ENCODE results near the gene RALGAPB. TPM values are rescaled to one million over a fixed set of nuclear protein-coding genes. Genes with fewer than 3 reads are reported as not detected.

Gene RALGAPB
- total and polyA plus RNA-seq, 2 of the 13 experiments (the other 11 are each of a cell fraction or from before 2014, with no cell fraction given) = 17.6 to 30.6 TPM

DNA sequence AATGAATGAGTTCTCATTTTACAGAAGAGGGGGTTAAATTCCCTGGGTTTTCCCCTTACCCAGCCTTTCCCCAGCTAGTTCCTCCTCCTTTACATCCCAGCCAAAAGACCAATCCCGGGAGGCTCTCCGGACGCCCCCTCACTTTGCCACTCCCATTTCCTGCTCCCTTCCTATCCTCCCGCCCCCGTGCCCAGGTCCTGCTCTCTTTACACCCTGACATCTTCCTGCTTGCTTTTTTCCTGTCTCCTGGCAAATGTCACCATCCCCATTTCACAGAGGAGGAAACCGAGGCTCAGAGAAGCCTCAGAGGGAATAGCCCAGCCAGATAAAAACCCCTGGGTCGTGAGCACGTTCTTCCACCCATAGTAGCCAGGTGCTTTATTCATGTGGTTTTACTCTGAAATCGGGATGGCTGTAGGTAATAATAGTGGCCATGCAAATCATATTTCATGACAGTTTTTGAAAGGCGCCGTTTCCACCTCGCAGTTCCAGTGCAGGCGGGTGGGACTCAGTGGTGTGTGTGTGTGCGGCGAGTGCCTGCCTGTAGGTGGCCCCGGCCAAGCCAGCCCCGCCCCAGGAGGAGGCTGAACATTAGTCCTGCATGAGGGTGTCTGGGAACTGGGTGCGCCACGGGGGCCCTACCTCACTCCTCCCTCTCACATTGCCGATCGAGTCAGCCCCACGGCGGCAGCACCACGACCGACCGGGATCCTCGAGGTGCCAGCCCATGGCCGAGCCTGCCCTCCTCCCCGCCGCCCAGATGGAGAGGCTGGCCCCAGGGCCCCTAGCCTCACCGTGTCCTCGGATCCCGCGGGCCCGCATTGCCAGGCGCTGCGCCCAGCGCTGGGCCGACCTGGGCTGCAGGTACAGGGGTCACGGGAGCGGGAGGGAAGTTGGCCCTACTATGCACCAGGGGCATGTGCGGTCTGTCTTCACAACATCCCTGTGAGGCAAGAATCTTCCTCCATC lies 128.9 kb downstream of the RALGAPB start, which contains the start of gene ARHGAP40 (continued):
- TF ChIP-seq SRSF4 (IDR thresholded peaks at IDR 0.05; ENCODE audit: low read depth, low read length, poor library complexity, severe bottlenecking) = no peak
- TF ChIP-seq STAG1 (CRISPR knock-in tag; IDR thresholded peaks at IDR 0.05) = peak; percentile 2; the same call in 1 of the 2 replicates
- TF ChIP-seq ZNF292 (CRISPR knock-in tag; IDR thresholded peaks at IDR 0.05; ENCODE audit: borderline replicate concordance, low read depth) = peak; percentile 55; the same call in 1 of the 2 replicates
- TF ChIP-seq, protein P1, sequence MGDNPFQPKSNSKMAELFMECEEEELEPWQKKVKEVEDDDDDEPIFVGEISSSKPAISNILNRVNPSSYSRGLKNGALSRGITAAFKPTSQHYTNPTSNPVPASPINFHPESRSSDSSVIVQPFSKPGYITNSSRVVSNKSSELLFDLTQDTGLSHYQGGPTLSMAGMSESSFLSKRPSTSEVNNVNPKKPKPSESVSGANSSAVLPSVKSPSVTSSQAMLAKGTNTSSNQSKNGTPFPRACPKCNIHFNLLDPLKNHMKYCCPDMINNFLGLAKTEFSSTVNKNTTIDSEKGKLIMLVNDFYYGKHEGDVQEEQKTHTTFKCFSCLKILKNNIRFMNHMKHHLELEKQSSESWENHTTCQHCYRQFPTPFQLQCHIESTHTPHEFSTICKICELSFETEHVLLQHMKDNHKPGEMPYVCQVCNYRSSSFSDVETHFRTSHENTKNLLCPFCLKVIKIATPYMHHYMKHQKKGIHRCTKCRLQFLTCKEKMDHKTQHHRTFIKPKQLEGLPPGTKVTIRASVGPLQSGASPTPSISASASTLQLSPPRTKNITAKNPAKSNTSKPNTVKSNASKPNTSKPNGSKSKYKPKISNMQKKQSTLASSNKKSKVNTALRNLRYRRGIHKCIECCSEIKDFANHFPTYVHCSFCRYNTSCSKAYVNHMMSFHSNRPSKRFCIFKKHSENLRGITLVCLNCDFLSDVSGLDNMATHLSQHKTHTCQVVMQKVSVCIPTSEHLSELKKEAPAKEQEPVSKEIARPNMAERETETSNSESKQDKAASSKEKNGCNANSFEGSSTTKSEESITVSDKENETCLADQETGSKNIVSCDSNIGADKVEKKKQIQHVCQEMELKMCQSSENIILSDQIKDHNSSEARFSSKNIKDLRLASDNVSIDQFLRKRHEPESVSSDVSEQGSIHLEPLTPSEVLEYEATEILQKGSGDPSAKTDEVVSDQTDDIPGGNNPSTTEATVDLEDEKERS (CRISPR knock-in tag; IDR thresholded peaks at IDR 0.05) = no peak
- no peak for TF ChIP-seq ZNF569 (CRISPR knock-in tag; IDR thresholded peaks at IDR 0.05; ENCODE audit: borderline replicate concordance)
- no peak for TF ChIP-seq ZSCAN29 (CRISPR knock-in tag; conservative IDR thresholded peaks at IDR 0.05)
- no peak for TF ChIP-seq SRSF1 (optimal IDR thresholded peaks at IDR 0.05; ENCODE audit: low read depth, low read length)
- no peak for TF ChIP-seq ARNT2 (CRISPR knock-in tag; IDR thresholded peaks at IDR 0.05; ENCODE audit: low read depth)
- 0 out of 2 replicates have a peak, but pooled peaks have one; percentile 7 for TF ChIP-seq HDAC2 (CRISPR knock-in tag; IDR thresholded peaks at IDR 0.05)
- TF ChIP-seq HIVEP1 (CRISPR knock-in tag; IDR thresholded peaks at IDR 0.05) = 0 out of 2 replicates have a peak, but pooled peaks have one; percentile 27
- TF ChIP-seq TCF12 (IDR thresholded peaks at IDR 0.05) = no peak
- TF ChIP-seq TCF12 (CRISPR knock-in tag; IDR thresholded peaks at IDR 0.05) = no peak
- no peak for TF ChIP-seq KDM6A (CRISPR knock-in tag; IDR thresholded peaks at IDR 0.05; ENCODE audit: low read depth)
- TF ChIP-seq, protein P2, sequence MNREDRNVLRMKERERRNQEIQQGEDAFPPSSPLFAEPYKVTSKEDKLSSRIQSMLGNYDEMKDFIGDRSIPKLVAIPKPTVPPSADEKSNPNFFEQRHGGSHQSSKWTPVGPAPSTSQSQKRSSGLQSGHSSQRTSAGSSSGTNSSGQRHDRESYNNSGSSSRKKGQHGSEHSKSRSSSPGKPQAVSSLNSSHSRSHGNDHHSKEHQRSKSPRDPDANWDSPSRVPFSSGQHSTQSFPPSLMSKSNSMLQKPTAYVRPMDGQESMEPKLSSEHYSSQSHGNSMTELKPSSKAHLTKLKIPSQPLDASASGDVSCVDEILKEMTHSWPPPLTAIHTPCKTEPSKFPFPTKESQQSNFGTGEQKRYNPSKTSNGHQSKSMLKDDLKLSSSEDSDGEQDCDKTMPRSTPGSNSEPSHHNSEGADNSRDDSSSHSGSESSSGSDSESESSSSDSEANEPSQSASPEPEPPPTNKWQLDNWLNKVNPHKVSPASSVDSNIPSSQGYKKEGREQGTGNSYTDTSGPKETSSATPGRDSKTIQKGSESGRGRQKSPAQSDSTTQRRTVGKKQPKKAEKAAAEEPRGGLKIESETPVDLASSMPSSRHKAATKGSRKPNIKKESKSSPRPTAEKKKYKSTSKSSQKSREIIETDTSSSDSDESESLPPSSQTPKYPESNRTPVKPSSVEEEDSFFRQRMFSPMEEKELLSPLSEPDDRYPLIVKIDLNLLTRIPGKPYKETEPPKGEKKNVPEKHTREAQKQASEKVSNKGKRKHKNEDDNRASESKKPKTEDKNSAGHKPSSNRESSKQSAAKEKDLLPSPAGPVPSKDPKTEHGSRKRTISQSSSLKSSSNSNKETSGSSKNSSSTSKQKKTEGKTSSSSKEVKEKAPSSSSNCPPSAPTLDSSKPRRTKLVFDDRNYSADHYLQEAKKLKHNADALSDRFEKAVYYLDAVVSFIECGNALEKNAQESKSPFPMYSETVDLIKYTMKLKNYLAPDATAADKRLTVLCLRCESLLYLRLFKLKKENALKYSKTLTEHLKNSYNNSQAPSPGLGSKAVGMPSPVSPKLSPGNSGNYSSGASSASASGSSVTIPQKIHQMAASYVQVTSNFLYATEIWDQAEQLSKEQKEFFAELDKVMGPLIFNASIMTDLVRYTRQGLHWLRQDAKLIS (CRISPR knock-in tag; IDR thresholded peaks at IDR 0.05) = no peak
- TF ChIP-seq, protein P3, sequence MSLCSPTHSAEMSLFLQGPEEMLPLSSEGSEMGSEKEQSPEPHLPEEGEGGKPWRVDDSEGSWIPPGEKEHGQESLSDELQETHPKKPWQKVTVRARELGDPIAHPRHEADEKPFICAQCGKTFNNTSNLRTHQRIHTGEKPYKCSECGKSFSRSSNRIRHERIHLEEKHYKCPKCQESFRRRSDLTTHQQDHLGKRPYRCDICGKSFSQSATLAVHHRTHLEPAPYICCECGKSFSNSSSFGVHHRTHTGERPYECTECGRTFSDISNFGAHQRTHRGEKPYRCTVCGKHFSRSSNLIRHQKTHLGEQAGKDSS (CRISPR knock-in tag; IDR thresholded peaks at IDR 0.05; ENCODE audit: borderline replicate concordance, low read depth) = peak; percentile 63; the same call in 1 of the 2 replicates
- TF ChIP-seq ZNF143 (CRISPR knock-in tag; IDR thresholded peaks at IDR 0.05) = no peak; the same call in 1 of the 2 replicates
- TF ChIP-seq MBD4 (IDR thresholded peaks at IDR 0.05; ENCODE audit: borderline replicate concordance, low read length) = no peak
- TF ChIP-seq, protein P4, sequence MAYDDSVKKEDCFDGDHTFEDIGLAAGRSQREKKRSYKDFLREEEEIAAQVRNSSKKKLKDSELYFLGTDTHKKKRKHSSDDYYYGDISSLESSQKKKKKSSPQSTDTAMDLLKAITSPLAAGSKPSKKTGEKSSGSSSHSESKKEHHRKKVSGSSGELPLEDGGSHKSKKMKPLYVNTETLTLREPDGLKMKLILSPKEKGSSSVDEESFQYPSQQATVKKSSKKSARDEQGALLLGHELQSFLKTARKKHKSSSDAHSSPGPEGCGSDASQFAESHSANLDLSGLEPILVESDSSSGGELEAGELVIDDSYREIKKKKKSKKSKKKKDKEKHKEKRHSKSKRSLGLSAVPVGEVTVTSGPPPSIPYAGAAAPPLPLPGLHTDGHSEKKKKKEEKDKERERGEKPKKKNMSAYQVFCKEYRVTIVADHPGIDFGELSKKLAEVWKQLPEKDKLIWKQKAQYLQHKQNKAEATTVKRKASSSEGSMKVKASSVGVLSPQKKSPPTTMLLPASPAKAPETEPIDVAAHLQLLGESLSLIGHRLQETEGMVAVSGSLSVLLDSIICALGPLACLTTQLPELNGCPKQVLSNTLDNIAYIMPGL (CRISPR knock-in tag; IDR thresholded peaks at IDR 0.05; ENCODE audit: borderline replicate concordance in 1 of 2, low read depth in 1 of 2) = peak in 1 of 2 experiments; percentile 24; a peak in 3 of 4 replicates
